Psoas muscle (tissue), 8 donors: ENCODE measurements around the gene TAF10. TPM values are rescaled to one million over a fixed set of nuclear protein-coding genes. Genes with fewer than 3 reads are reported as not detected.

ENCODE experiments used
- ATAC-seq, 4 donors: fragments of 200-7000 bp; cut with Tn5 transposase; one replicate each; pipeline ENCODE4 v1.9.1; 2020; ENCODE audit warnings: moderate library complexity in 3 of 4, mild to moderate bottlenecking in 2 of 4
- DNase-seq, 2 donors: peaks; one replicate each; pipeline ENCODE4 v3.0.0-alpha.2; 2020
- H3K27ac ChIP-seq: fragments of 200-600 bp; one replicate; pipeline ENCODE4 v1.8.0; 2022
- H3K27me3 ChIP-seq, 3 donors: fragments of 200-600 bp in 1 of 3; one replicate each; pipeline versions ENCODE4 v1.6.1 to v1.8.0; 2013 to 2022; ENCODE audit warnings: low read length in 2 of 3, mild to moderate bottlenecking in 2 of 3, moderate library complexity in 1 of 3; ENCODE audit not compliant: insufficient read depth in 3 of 3
- H3K36me3 ChIP-seq, 2 donors: fragments of 200-600 bp in 1 of 2; one replicate each; pipeline versions ENCODE4 v1.6.1 to v1.8.0; 2013 to 2022; ENCODE audit warnings: low read depth in 1 of 2, mild to moderate bottlenecking in 1 of 2, moderate library complexity in 1 of 2; ENCODE audit not compliant: insufficient read depth in 1 of 2
- H3K4me1 ChIP-seq: fragments of 200-600 bp; one replicate; pipeline ENCODE4 v1.8.0; 2022
- H3K4me3 ChIP-seq: fragments of 200-600 bp; one replicate; pipeline ENCODE4 v1.8.0; 2022; ENCODE audit warnings: mild to moderate bottlenecking
- H3K9me3 ChIP-seq: fragments of 200-600 bp; one replicate; pipeline ENCODE4 v1.8.0; 2022
- CTCF ChIP-seq: fragments of 200-600 bp; IDR thresholded peaks from one replicate; pipeline ENCODE4 v1.8.0; 2022; ENCODE audit warnings: antibody characterized with exemption
- WGBS, 3 donors: extraction: QIAGEN DNeasy Blood & Tissue Kit; methylation state at CpG; one replicate each; pipeline versions ENCODE4 v1.1.6 to v1.1.7; 2013; 5-methylcytosine and 5-hydroxymethylcytosine counted together
- intact Hi-C, 2 donors: fragments of 100-400 bp; cut with DNase I; formaldehyde crosslinking; loops; one replicate each; pipeline versions ENCODE4 v1.11.0 to v1.14.2; 2022
- polyA plus RNA-seq, 3 donors: library from polyadenylated mRNA; stranded (reverse); fragments of 200-250 nt; gene quantifications; one replicate each; pipeline ENCODE4 v1.2.3, GENCODE V29; 2013
- total RNA-seq, 4 donors: library from RNA; stranded (reverse); fragmentation: NEBNext Ultra II Directional in 2 of 4; extraction: Animal tissue kit (Norgen Biotek cat#: 25700) in 2 of 4; gene quantifications; one replicate each; pipeline versions ENCODE4 v1.2.1 to v1.2.4, GENCODE V29; 2021 to 2023
- donor health status: healthy with polysubstance abuse.
- donor health status: DM: no; HTN: no; CAD: no; lungs with moderate emphysema.
- donor health status: Bipolar disorder and iron deficiency.
- donor health status: healthy.
- donor health status: DM: yes; HTN: yes; CAD: no.
- donor health status: DM: no; HTN: no; CAD: no.
- donor health status: DM: no; HTN: no; CAD: no.
- donor health status: DM: yes; HTN: yes; CAD: no.

TAF10 gene
- total and polyA plus RNA-seq, 7 donors: 67.0 to 119 (median 80.3) TPM

DNA sequence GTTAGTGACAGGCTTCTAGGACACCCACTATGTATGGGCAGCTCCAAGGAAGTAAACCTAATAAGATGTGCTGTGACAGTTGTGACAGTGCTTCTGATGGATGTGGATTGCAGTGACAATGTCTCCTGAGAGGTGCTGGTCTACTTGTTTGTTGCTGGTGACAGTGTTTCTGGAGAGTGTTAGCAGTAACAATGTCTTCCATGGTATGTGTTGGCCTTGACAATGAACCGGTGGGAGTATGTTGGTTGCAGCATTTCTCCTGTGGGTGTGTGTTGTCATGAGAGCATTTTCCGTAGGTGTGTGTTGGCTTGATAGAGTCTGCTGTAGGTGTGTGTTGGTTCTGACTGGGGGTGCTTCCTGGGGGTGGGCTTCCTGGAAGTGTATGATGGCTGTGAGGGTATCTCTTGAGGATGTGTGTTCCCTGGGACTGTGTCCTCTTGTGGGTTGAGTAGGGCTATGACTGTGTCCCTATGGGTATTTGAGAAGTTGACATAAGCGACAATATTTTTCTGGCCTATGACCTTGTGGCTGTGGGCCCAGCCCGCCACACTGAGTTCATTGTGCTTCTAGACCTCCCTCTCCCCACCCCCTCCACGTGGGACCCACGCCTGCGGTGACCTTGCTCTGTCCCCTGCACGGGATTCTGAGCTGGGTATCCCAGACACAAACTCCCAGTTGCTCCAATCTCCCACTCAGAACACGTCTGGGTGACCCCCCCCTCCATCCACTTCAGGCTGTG lies 42.4 kb upstream of the TAF10 start:
- no peak for TF ChIP-seq CTCF

DNA sequence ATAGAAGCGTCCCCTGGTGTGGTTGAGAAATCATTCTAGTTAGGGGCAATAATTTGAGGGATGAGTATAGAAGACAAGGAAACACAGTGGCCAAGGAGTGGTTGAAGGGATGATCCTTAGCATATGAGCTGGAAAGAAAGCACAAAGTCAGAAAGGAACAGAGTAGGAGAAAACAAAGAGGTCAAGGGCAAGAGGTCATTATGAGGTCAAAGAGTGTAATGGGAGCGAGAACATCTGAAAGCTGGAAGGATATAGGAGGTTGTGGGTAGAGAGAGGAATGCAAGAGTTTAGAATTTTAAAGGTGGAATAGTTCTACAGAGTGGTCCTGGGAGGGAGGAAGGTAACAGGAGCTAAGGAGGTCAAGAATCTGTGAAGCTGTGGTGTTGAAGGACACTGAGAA lies 41.6 kb upstream of the TAF10 start:
- H3K27ac ChIP-seq: no peak overlapping the region
- intact Hi-C loops: no loop called here
- no peaks in the 10 kb centered on the region for H3K9me3 ChIP-seq
- H3K36me3 ChIP-seq: no peaks in the 10 kb centered on the region
- WGBS, 3 donors: 91 to 92% (median 92%) methylated on average over 2 of the region's 2 CpGs
- no peak for DNase-seq
- no peak overlapping the region for H3K4me3 ChIP-seq
- no peak for TF ChIP-seq CTCF
- peaks cover 0 to 27% (median 9%) of the 10 kb centered on the region in 3 donors for H3K27me3 ChIP-seq
- no peak for ATAC-seq
- H3K4me1 ChIP-seq: peaks cover 3% of the 10 kb centered on the region

More for the DNA sequence above, 42.4 kb upstream of the TAF10 start:
- intact Hi-C loops: no loop called here
- peak overlapping the region; percentile 16 for H3K27ac ChIP-seq
- no peaks in the 10 kb centered on the region for H3K9me3 ChIP-seq
- ATAC-seq (peak in 3 of 4 donors; percentile 20 to 45 (median 29)), DNase-seq (no peak)
- H3K4me3 ChIP-seq: peak overlapping the region; percentile 59
- H3K36me3 ChIP-seq: no peaks in the 10 kb centered on the region
- 32 to 43% (median 40%) methylated on average over 9 of the region's 9 CpGs for WGBS, 3 donors
- H3K4me1 ChIP-seq: no peaks in the 10 kb centered on the region
- H3K27me3 ChIP-seq: peaks cover 0 to 27% (median 9%) of the 10 kb centered on the region in 3 donors

DNA sequence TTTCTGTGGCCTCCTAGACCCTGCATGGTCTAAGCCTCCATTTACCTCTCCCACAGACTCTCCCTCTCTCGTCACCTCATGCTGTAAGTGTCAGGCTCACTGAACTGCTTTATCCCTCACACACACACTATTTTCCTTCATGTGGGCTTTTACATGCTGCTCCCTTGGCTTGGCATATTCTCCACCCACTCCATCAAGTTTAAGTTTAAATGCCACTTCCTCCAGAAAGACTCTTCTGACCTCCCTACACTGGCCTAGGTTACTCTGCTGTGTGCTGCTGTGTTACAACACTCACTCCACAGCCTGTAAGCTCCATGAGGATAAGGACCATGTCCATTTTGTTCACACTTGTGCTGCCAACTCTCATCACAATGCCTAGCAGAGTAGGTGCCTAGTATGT lies 41.1 kb upstream of the TAF10 start:
- intact Hi-C loops: no loop called here
- WGBS, 3 donors: 95 to 100% (median 96%) methylated on average over 1 of the region's 1 CpG
- H3K27me3 ChIP-seq: peaks cover 0 to 27% (median 9%) of the 10 kb centered on the region in 3 donors
- TF ChIP-seq CTCF: no peak
- peaks cover 7% of the 10 kb centered on the region for H3K4me1 ChIP-seq
- DNase-seq: no peak
- H3K27ac ChIP-seq: no peak overlapping the region
- H3K9me3 ChIP-seq: no peaks in the 10 kb centered on the region
- no peaks in the 10 kb centered on the region for H3K36me3 ChIP-seq
- no peak overlapping the region for H3K4me3 ChIP-seq
- ATAC-seq: no peak

GRCh38 chr11:6652182-6652581 lies 40.2 kb upstream of the TAF10 start:
- Histone ChIP-seq H3K36me3 (no peaks in the 10 kb centered on the region), H3K4me3 (no peak overlapping the region), H3K4me1 (peaks cover 11% of the 10 kb centered on the region), H3K27me3 (peaks cover 0 to 21% (median 9%) of the 10 kb centered on the region in 3 donors), H3K27ac (no peak overlapping the region), H3K9me3 (no peaks in the 10 kb centered on the region)
- intact Hi-C loops: no loop called here
- DNase-seq: no peak
- WGBS, 3 donors: 56 to 60% (median 60%) methylated on average over 3 of the region's 3 CpGs
- ATAC-seq: no peak
- TF ChIP-seq CTCF: no peak

DNA sequence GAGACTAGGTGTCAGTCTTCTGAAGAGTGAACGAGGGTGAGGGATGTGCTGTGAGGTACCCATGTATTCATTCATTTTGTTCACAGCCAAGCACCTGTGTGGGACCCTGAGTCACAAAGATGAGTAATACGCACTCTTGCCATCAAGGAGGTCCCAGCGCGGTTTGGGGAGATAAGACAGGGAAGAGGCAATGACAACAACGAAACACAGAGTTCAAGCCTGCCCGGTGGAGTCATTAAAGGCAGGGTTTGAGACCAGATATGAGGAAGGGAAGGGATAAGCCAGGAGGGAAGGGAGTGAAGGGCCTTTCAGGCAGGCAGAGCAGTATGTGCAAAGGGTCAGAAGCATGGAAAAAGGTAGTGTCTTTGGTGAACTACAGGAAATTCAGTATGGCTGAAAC lies 39.0 kb upstream of the TAF10 start:
- intact Hi-C loops: no loop called here
- ATAC-seq: no peak
- no peaks in the 10 kb centered on the region for H3K36me3 ChIP-seq
- H3K4me1 ChIP-seq: peaks cover 11% of the 10 kb centered on the region
- H3K27ac ChIP-seq: no peak overlapping the region
- peaks cover 0 to 16% (median 2%) of the 10 kb centered on the region in 3 donors for H3K27me3 ChIP-seq
- no peak overlapping the region for H3K4me3 ChIP-seq
- H3K9me3 ChIP-seq: no peaks in the 10 kb centered on the region
- no peak for DNase-seq
- WGBS, 3 donors: 50 to 83% (median 75%) methylated on average over 6 of the region's 6 CpGs
- no peak for TF ChIP-seq CTCF
